HEK293 (cell line): Measurements from ENCODE around the gene ALPK3.

Experiments used
- CTCF ChIA-PET: fragments of 350-600 bp; formaldehyde crosslinking; extraction: SDS; loops from one replicate; lab custom pipeline; 2021; ENCODE audit warnings: antibody characterized with exemption; lab: Yijun Ruan, JAX
- POLR2A ChIA-PET: fragments of 300-600 bp; formaldehyde crosslinking; extraction: SDS; loops from one replicate; lab custom pipeline; 2020; ENCODE audit warnings: antibody characterized with exemption, inconsistent platforms; lab: Yijun Ruan, JAX
- H3K27ac ChIP-seq: fragments of 200-500 bp; sonication (Bioruptor generic); 2 replicates; pipeline ENCODE4 v1.5.1; 2014; ENCODE audit warnings: low read depth, low read length, control low read depth, inconsistent platforms; ENCODE audit errors: extremely low read depth
- H3K36me3 ChIP-seq, 2 experiments: fragments of 200-500 bp in 1 of 2; sonication (Bioruptor generic) in 1 of 2; 1 replicate in 1 of 2; 2 replicates in 1 of 2; pipeline ENCODE4 v1.5.1; 2014 to 2017; ENCODE audit warnings: inconsistent platforms in 2 of 2, low read length in 2 of 2; ENCODE audit not compliant: control insufficient read depth in 2 of 2, insufficient read depth in 1 of 2
- H3K4me1 ChIP-seq: fragments of 200-500 bp; sonication (Bioruptor generic); 2 replicates; pipeline ENCODE4 v1.5.1; 2014; ENCODE audit warnings: mild to moderate bottlenecking, low read length, inconsistent platforms; ENCODE audit not compliant: control insufficient read depth, insufficient read depth
- H3K4me3 ChIP-seq: 2 replicates; pipeline ENCODE4 v1.5.1; 2011; ENCODE audit warnings: low read depth, mild to moderate bottlenecking, control low read depth, low read length, moderate library complexity
- H3K9me3 ChIP-seq: fragments of 200-500 bp; sonication (Bioruptor generic); 2 replicates; pipeline ENCODE4 v1.5.1; 2014; ENCODE audit warnings: low read depth, low read length, inconsistent platforms; ENCODE audit not compliant: control insufficient read depth, insufficient read depth
- BCL11B ChIP-seq: fragments of 450-650 bp; formaldehyde crosslinking; IDR thresholded peaks from 2 replicates; pipeline ENCODE4 v1.5.1; 2016; ENCODE audit warnings: low read depth, missing biosample characterization, missing genetic modification characterization
- GFI1B ChIP-seq: fragments of 450-650 bp; formaldehyde crosslinking; IDR thresholded peaks from 2 replicates; pipeline ENCODE4 v1.5.1; 2016; ENCODE audit warnings: missing biosample characterization, missing genetic modification characterization
- GLI2 ChIP-seq: fragments of 450-650 bp; formaldehyde crosslinking; IDR thresholded peaks from 2 replicates; pipeline ENCODE4; 2017; ENCODE audit warnings: missing biosample characterization, missing genetic modification characterization, low read depth, borderline replicate concordance
- GLI4 ChIP-seq: fragments of 450-650 bp; formaldehyde crosslinking; IDR thresholded peaks from 2 replicates; pipeline ENCODE4 v1.5.1; 2016; ENCODE audit warnings: missing biosample characterization, missing genetic modification characterization
- SP7 ChIP-seq: fragments of 450-650 bp; formaldehyde crosslinking; IDR thresholded peaks from 2 replicates; pipeline ENCODE4 v1.5.1; 2016; ENCODE audit warnings: missing biosample characterization, missing genetic modification characterization
- TCF7L2 ChIP-seq: IDR thresholded peaks from 2 replicates; pipeline ENCODE4 v1.6.1; 2011; ENCODE audit warnings: low read depth, mild to moderate bottlenecking, inconsistent platforms, low read length, moderate library complexity, borderline replicate concordance
- ZFHX2 ChIP-seq: fragments of 450-650 bp; formaldehyde crosslinking; conservative IDR thresholded peaks from 2 replicates; pipeline ENCODE4 v1.5.1; 2016; ENCODE audit warnings: missing biosample characterization, missing genetic modification characterization
- ZFP69B ChIP-seq: fragments of 450-650 bp; formaldehyde crosslinking; IDR thresholded peaks from 2 replicates; pipeline ENCODE4 v1.5.1; 2016; ENCODE audit warnings: missing biosample characterization, missing genetic modification characterization
- ZNF184 ChIP-seq: fragments of 450-650 bp; IDR thresholded peaks from 2 replicates; pipeline ENCODE4 v1.5.1; 2018; ENCODE audit warnings: missing biosample characterization, mild to moderate bottlenecking, missing genetic modification characterization
- ZNF202 ChIP-seq: fragments of 450-650 bp; formaldehyde crosslinking; IDR thresholded peaks from 2 replicates; pipeline ENCODE4 v1.5.1; 2016; ENCODE audit warnings: missing biosample characterization, missing genetic modification characterization, borderline replicate concordance
- ZNF24 ChIP-seq: fragments of 450-650 bp; formaldehyde crosslinking; IDR thresholded peaks from 2 replicates; pipeline ENCODE4 v1.5.1; 2016; ENCODE audit warnings: missing biosample characterization, missing genetic modification characterization
- ZNF423 ChIP-seq: fragments of 450-650 bp; formaldehyde crosslinking; IDR thresholded peaks from 2 replicates; pipeline ENCODE4 v1.5.1; 2016; ENCODE audit warnings: missing biosample characterization, missing genetic modification characterization
- ZNF521 ChIP-seq: fragments of 450-650 bp; formaldehyde crosslinking; IDR thresholded peaks from 2 replicates; pipeline ENCODE4 v1.5.1; 2017; ENCODE audit warnings: missing biosample characterization, mild to moderate bottlenecking, missing genetic modification characterization
- ZNF561 ChIP-seq: fragments of 450-650 bp; IDR thresholded peaks from 2 replicates; pipeline ENCODE4 v1.5.1; 2018; ENCODE audit warnings: missing biosample characterization, missing genetic modification characterization, borderline replicate concordance
- ZNF670 ChIP-seq: fragments of 450-650 bp; formaldehyde crosslinking; IDR thresholded peaks from 2 replicates; pipeline ENCODE4 v1.5.1; 2016; ENCODE audit warnings: missing biosample characterization, missing genetic modification characterization, low read depth
- ZNF692 ChIP-seq: fragments of 450-650 bp; formaldehyde crosslinking; IDR thresholded peaks from 2 replicates; pipeline ENCODE4 v1.5.1; 2016; ENCODE audit warnings: missing biosample characterization, missing genetic modification characterization
- ZNF76 ChIP-seq: fragments of 450-650 bp; formaldehyde crosslinking; IDR thresholded peaks from 2 replicates; pipeline ENCODE4; 2016; ENCODE audit warnings: low read depth, missing biosample characterization, missing genetic modification characterization, borderline replicate concordance
- TF ChIP-seq, protein P1 (sequence below): fragments of 450-650 bp; formaldehyde crosslinking; IDR thresholded peaks from 2 replicates; pipeline ENCODE4 v1.5.1; 2016; ENCODE audit warnings: missing biosample characterization, missing genetic modification characterization
- TF ChIP-seq, protein P2 (sequence below): fragments of 450-650 bp; formaldehyde crosslinking; IDR thresholded peaks from 2 replicates; pipeline ENCODE4 v1.5.1; 2016; ENCODE audit warnings: missing biosample characterization, missing genetic modification characterization, low read depth
- TF ChIP-seq, protein P3 (sequence below): fragments of 450-650 bp; formaldehyde crosslinking; IDR thresholded peaks from 2 replicates; pipeline ENCODE4 v1.5.1; 2016; ENCODE audit warnings: missing biosample characterization, missing genetic modification characterization

ALPK3 gene

DNA sequence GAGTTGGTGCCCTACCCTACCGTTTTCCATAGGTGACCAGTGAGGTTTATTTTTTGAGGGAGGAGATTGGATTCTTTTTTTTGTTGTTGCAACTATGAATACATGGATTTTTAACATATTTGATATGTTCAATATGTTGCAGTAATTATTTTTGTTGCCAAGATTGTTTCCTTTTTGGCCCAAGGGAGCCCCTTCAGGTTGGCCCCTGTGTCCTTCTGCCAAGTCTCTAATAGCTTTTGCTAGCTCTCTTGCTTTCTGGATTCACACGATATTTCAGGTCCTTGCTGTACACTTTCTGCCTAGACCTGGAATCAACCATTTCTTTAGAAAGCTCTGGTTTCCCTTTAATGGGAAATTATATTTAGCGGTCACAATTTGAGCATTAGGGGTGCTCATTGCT is 44.6 kb downstream of the ALPK3 start:
- Histone ChIP-seq H3K4me1 (no peaks in the 10 kb centered on the region), H3K9me3 (no peaks in the 10 kb centered on the region), H3K27ac (no peak overlapping the region), H3K36me3 (no peaks in the 10 kb centered on the region), H3K4me3 (no peak overlapping the region)
- ChIA-PET CTCF (interaction anchor here (0.6 to 2.5 kb wide), 6 partner anchors 10 to 39 kb away, joined by 3 to 8 read pairs (median 4); no protein-coding TSS in a partner anchor), POLR2A (no interaction called here)
- no peak for TF ChIP-seq ZNF692 (tag by site-specific recombination)
- no peak for TF ChIP-seq ZNF521 (tag by site-specific recombination)
- TF ChIP-seq TCF7L2, result no peak
- no peak for TF ChIP-seq GLI2 (tag by site-specific recombination)
- TF ChIP-seq, protein P1, sequence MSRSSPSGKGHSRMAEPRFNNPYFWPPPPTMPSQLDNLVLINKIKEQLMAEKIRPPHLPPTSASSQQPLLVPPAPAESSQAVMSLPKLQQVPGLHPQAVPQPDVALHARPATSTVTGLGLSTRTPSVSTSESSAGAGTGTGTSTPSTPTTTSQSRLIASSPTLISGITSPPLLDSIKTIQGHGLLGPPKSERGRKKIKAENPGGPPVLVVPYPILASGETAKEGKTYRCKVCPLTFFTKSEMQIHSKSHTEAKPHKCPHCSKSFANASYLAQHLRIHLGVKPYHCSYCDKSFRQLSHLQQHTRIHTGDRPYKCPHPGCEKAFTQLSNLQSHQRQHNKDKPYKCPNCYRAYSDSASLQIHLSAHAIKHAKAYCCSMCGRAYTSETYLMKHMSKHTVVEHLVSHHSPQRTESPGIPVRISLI (tag by site-specific recombination), result no peak

DNA sequence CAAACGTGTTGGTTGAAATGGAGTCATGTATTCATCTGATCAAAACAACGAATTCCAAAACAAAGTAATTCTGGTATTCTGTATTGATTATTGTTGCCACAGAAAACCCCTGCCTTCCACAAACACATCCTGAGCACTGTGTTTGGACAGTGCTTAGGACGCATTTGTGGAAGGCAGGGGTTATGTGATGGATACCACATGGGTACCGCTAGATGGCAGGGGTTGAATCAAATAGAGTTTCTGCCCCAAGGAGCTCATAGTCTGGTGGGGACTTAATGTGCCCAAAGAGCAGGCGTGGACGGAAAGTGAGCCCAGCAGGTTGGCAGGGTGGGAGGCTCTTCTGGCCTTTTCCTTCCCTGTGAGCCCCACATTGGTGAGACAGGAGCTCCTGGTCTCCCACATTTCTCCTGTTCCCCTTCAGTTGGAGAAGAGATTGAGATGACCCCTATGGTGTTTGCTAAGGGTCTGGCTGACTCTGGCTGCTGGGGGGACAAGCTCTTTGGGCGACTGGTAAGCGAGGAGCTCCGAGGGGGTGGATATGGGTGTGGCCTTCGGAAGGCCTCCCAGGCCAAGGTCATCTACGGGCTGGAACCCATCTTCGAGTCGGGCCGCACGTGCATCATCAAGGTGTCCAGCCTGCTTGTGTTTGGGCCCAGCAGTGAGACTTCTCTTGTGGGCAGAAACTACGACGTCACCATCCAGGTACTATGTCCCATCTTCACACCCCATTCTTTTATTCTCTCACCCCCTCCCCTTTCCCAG is 45.2 kb downstream of the ALPK3 start:
- no peak overlapping the region for H3K4me3 ChIP-seq
- no peaks in the 10 kb centered on the region for H3K9me3 ChIP-seq
- TF ChIP-seq, protein P2, sequence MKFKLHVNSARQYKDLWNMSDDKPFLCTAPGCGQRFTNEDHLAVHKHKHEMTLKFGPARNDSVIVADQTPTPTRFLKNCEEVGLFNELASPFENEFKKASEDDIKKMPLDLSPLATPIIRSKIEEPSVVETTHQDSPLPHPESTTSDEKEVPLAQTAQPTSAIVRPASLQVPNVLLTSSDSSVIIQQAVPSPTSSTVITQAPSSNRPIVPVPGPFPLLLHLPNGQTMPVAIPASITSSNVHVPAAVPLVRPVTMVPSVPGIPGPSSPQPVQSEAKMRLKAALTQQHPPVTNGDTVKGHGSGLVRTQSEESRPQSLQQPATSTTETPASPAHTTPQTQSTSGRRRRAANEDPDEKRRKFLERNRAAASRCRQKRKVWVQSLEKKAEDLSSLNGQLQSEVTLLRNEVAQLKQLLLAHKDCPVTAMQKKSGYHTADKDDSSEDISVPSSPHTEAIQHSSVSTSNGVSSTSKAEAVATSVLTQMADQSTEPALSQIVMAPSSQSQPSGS (tag by site-specific recombination), result no peak
- H3K36me3 ChIP-seq, result no peaks in the 10 kb centered on the region
- H3K4me1 ChIP-seq, result no peaks in the 10 kb centered on the region
- POLR2A ChIA-PET, result no interaction called here
- CTCF ChIA-PET, result interaction anchor here (1.1 to 2.5 kb wide), 5 partner anchors 9 to 38 kb away, joined by 3 to 8 read pairs (median 4); no protein-coding TSS in a partner anchor
- H3K27ac ChIP-seq, result no peak overlapping the region

GRCh38 chr15:84863565-84864443 is 46.6 kb downstream of the ALPK3 start:
- no peak overlapping the region for H3K27ac ChIP-seq
- no peaks in the 10 kb centered on the region for H3K36me3 ChIP-seq
- ChIA-PET CTCF (interaction anchor here (0.7 to 2.5 kb wide), 8 partner anchors 9 to 197 kb away, joined by 3 to 10 read pairs (median 4); no protein-coding TSS in a partner anchor), POLR2A (no interaction called here)
- H3K9me3 ChIP-seq, result no peaks in the 10 kb centered on the region
- H3K4me1 ChIP-seq, result no peaks in the 10 kb centered on the region
- H3K4me3 ChIP-seq, result no peak overlapping the region
- no peak for TF ChIP-seq GFI1B (tag by site-specific recombination)

- Histone ChIP-seq H3K4me3 (no peak overlapping the region), H3K27ac (no peak overlapping the region), H3K36me3 (no peaks in the 10 kb centered on the region), H3K4me1 (no peaks in the 10 kb centered on the region), H3K9me3 (no peaks in the 10 kb centered on the region)
- POLR2A ChIA-PET, result no interaction called here
- CTCF ChIA-PET, result interaction anchor here (0.7 to 2.1 kb wide), 8 partner anchors 10 to 197 kb away, joined by 3 to 10 read pairs (median 4); no protein-coding TSS in a partner anchor
- TF ChIP-seq GLI4 (tag by site-specific recombination), result no peak
- TF ChIP-seq ZNF76 (tag by site-specific recombination), result no peak
- TF ChIP-seq ZNF423 (tag by site-specific recombination), result no peak
- no peak for TF ChIP-seq ZNF202 (tag by site-specific recombination)
- TF ChIP-seq ZNF184 (tag by site-specific recombination), result no peak
- TF ChIP-seq ZNF24 (tag by site-specific recombination), result no peak
- no peak for TF ChIP-seq ZFP69B (tag by site-specific recombination)
- no peak for TF ChIP-seq ZNF561 (tag by site-specific recombination)
- TF ChIP-seq, protein P3, sequence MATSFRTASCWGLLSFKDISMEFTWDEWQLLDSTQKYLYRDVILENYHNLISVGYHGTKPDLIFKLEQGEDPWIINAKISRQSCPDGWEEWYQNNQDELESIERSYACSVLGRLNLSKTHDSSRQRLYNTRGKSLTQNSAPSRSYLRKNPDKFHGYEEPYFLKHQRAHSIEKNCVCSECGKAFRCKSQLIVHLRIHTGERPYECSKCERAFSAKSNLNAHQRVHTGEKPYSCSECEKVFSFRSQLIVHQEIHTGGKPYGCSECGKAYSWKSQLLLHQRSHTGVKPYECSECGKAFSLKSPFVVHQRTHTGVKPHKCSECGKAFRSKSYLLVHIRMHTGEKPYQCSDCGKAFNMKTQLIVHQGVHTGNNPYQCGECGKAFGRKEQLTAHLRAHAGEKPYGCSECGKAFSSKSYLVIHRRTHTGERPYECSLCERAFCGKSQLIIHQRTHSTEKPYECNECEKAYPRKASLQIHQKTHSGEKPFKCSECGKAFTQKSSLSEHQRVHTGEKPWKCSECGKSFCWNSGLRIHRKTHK, result no peak
- TF ChIP-seq ZFHX2 (tag by site-specific recombination), result no peak
- TF ChIP-seq BCL11B (tag by site-specific recombination), result no peak
- TF ChIP-seq ZNF670 (tag by site-specific recombination), result no peak
- no peak for TF ChIP-seq SP7 (tag by site-specific recombination)
Measured at GRCh38 chr15:84864444-84864795, 47.3 kb downstream of the ALPK3 start.
